ENCODE results near the gene LRP1B.

Gene LRP1B

DNA sequence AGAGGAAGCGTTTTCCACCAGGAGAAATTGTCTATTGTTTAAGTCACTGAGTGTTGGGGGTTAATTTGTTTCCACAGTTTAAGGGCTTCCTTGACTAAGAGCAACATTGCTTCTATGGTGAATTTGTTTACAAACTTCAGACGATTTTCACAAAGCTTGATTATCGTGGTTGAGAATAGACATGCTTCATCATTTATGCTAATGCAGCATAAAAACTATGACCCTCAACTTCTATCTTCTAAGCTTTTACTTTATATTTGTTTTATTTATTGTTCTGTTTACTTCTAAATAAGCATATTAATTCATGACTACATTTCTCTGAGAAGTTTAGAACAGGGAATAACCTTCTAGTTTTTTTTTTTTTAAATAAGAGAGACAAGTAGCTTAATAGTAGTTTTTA is 483.5 kb downstream of the LRP1B start:
- no peak for DNase-seq

DNA sequence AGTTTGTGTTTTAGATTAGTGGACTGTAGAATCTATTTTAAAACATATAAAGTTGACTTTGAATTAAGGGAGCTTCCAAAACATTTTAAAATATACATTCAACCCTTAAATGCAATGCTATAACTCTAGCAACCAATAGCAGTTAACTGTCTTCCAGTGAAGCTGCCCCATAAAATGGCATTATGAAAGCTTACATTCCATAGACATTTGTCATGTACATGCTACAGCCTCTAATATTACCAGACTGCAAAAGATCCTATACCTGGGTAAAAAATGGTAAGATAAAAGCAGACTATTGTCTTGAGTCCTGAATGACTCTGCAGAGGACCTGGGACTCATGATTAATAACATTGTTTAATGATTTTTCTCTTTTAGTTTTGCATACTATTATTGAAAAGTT is 489.4 kb downstream of the LRP1B start:
- DNase-seq = no peak

DNA sequence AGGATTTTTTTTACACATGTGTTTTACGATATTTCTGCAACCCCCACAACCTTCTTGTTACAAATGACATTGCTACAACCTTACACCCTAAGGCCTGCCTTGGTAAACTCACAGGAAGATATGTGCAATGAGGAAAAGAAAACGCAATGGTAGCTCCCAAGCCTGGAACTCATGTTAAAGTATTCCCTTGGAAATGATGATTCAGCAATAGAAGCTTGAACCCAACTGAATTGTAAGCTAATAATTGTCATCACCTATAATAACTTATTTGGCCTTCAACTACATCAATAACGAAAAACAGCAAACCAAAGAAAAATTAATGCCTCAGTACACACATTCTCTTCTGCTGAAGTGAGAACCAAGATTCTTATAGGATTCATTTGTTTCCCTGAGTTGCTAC is 491.0 kb downstream of the LRP1B start:
- no peak for DNase-seq

- no peak for DNase-seq
Measured at GRCh38 chr2:141633132-141633531, 497.7 kb downstream of the LRP1B start.

DNA sequence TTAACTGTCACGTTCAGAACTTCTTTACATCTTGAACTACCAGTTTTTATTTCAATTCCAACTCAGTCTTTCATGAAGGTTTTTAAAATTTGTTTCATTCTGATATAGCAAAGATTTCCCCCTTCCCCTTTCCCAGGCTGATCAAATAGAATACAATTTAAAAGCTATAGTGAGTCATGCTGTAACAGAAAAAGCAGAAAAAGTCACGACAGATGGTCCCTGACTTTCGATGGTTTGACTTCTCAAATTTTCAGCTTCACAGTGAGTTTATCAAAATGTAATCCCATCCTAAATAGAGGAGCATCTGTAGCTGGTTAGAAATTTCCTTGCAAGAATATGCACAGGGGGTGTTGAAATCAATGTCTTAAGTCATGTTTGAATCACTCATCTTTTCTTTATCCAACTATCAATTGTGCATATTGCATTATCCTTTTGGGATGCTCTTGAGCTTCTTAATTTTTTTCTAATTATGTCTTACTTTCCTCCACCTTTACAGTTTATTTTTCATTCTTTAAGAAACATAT is 500.3 kb downstream of the LRP1B start:
- no peak for DNase-seq

GRCh38 chr2:141620372-141620771 is 510.4 kb downstream of the LRP1B start:
- DNase-seq = no peak

- DNase-seq = no peak
Measured at GRCh38 chr2:141618457-141618856, 512.4 kb downstream of the LRP1B start.

GRCh38 chr2:141611981-141612380 is 518.8 kb downstream of the LRP1B start:
- DNase-seq = no peak

DNA sequence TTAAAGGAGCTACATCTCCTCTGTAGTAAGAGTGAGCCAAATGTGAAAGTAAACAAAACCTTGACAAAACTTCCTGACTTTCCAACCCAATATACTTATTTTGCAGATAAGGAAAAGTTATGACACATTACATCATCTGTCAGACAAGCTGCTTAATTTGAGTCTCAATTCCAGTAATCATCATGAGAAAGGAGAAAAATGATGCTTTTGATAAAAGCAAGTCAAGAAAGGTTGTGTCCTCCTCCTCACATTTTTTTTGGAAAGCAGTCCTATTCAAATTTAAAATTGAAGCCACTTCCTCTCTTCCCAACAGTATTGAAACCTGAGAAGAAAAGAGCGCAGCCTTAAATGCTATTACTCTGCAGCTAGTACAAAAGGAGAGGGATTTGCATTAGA is 519.6 kb downstream of the LRP1B start:
- no peak for DNase-seq

DNA sequence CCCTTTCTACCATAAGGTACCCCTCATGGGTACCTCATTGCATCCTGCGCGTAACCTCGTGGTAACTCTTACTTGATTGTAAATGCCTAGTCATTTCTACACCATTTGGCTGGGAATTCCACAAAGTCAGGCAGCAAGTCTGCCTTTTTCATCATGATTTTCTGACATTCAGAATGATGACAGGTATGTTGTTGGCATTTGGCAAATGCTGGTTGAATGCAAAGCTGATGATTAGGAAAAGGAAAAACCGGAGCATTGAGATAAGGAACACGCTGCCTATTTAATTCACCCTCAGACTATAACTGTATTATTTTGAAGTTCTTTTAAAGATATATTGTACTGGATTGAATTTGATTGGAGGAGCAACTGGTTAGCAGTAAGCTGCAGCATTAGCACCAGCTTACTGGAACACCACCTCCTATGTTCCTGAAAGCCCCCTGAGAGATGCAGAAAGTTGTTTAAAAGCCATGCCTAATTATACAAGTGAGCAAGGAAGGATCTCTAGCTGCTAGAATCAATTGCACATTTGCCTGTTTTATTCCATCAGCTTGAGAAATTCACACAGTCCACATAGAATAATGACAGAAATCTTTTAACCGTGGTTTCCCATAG is 520.1 kb downstream of the LRP1B start:
- DNase-seq = no peak

DNA sequence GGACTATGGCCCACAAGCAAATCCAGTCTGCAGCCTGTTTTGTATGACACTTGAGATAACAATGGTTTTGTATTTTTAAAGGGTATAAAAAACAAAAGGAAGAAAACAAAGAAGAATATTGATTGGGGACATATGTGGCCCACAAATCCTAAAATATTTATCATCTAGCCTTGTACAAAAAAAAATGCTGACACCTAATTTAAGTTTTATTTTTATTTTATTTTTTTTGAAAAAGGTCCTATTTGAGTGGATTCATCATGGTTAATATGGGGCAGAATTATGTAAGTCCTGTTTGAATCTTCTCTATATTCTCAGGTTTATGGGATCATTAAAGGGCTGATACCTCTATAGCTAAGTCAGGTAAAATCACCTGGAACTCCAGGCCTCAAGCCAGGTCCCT is 525.7 kb downstream of the LRP1B start:
- no peak for DNase-seq

GRCh38 chr2:141601511-141602152 is 529.2 kb downstream of the LRP1B start:
- no peak for DNase-seq

DNA sequence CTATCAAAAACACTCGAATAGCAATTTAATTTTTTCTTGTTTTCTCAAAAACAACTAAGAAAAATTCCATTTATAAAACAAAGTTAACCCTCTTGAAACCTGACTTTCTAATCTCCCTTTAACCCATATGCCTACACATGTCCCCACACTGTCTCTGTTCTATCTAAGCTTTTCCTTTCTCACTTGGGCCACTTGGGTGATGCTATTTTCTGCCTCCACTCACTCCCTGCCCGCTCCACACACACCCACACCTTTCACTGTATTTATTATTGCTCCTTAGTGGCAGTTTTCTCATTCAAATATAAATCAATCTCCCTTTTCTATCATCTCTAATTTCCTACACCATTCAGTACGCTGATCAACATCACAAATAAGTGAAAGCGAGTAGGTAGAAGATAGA is 531.1 kb downstream of the LRP1B start:
- DNase-seq = no peak

DNA sequence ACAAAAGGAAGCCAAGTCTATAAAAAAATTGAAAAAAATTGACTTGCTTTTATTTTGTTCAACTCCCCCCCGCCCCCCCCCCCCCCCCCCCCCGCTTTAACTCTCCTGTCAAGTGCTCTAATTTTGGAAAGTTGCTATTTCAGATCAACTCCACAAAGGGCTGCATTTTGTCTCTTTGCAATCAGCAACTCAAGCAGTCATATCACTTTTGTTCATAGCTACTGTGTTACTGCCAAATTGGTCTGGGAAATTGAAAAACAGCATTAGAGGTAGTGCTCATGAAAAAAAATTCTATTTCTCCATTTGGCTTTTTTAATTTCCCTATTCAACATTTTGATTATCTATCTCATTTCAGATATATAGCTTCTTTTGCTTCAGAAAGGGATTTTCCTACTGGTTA is 531.8 kb downstream of the LRP1B start:
- no peak for DNase-seq

GRCh38 chr2:141595316-141595920 is 535.4 kb downstream of the LRP1B start:
- DNase-seq = no peak

- no peak for DNase-seq
Measured at GRCh38 chr2:141591787-141592186, 539.0 kb downstream of the LRP1B start.

DNA sequence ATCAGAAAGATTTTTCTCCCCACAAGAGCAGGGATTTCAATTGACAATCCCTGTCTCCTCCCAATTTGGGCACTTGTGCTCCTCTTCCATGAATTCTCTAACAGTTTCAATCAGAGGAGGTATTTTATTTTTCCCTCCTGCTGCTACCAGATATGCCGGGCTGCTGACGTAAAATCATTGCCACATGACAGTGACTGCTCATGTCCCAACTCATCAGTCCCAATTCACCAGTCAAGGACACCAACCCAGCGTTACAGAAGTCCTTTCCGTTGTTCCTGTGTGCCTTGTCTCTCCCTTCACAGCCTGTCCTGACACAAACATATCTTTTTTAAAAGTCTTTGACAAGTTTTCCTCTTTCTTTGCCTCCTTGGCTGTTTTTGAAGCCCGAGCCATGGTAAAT is 540.2 kb downstream of the LRP1B start:
- no peak for DNase-seq

GRCh38 chr2:141589314-141589713 is 541.5 kb downstream of the LRP1B start:
- DNase-seq = no peak

DNA sequence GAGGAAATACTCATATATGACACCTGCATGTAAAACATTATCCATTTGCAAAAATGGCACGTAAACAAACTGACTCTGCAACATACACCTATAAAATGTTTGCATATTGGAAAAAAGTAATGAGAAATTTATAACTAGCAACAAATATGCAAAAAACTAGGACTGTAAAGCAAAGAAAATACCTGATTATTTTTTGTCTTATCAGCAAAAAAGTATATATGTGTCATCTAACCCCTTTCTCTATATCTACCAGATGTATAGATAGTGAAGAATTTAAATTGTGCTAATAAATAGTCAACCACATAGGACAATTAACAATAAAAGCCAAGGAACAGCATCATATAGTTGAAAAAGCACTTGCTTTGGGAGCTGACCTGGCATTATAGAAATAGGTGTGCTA is 543.8 kb downstream of the LRP1B start:
- no peak for DNase-seq

GRCh38 chr2:141582213-141582612 is 548.6 kb downstream of the LRP1B start:
- no peak for DNase-seq

DNA sequence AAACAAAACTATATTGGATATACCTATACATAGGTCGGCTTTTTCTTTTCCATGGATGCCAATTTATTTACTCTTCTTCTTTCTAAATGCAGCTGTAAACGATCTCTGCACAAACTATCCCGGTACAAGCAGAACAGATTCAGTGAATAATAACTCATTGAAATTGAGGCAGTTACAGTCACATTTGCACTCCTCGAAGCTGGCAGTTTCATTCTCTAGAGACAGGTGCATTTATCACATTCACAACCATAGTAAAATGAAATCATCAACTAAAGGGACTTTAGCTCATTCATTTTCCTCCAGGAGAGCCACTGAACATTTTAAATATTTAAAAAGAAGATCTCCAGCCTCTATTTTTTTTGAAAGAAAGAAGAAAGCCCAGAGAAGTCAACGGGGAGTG is 551.7 kb downstream of the LRP1B start:
- DNase-seq = no peak

GRCh38 chr2:141570474-141571131 is 560.2 kb downstream of the LRP1B start:
- DNase-seq = no peak

- DNase-seq = no peak
Measured at GRCh38 chr2:141569941-141570340, 560.9 kb downstream of the LRP1B start.

GRCh38 chr2:141565597-141565996 is 565.2 kb downstream of the LRP1B start:
- no peak for DNase-seq

Data from CD4-positive, alpha-beta T cell treated with Interferon alpha-2 for 1 hour (primary cell).